ENCODE results near the gene AZI2.

DNA sequence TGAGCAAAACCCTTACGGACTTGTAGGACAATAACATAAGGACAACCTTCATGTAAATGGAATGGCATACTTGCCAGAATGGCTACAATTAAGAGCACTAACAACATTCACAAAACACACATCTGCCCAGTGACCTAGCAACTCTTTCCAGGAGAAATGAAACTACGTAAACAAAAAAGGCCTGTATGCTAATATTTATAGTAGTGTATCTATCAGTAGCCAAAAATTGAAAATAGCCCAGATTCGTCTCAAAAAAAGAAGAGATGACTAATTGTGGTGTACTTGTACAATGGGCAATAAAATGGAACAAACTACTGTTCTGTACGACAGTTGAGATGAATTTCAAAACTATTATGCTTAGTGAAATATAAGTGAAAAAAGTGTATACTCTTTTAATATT, 68.9 kb downstream of the AZI2 start:
- TF ChIP-seq, protein P1, sequence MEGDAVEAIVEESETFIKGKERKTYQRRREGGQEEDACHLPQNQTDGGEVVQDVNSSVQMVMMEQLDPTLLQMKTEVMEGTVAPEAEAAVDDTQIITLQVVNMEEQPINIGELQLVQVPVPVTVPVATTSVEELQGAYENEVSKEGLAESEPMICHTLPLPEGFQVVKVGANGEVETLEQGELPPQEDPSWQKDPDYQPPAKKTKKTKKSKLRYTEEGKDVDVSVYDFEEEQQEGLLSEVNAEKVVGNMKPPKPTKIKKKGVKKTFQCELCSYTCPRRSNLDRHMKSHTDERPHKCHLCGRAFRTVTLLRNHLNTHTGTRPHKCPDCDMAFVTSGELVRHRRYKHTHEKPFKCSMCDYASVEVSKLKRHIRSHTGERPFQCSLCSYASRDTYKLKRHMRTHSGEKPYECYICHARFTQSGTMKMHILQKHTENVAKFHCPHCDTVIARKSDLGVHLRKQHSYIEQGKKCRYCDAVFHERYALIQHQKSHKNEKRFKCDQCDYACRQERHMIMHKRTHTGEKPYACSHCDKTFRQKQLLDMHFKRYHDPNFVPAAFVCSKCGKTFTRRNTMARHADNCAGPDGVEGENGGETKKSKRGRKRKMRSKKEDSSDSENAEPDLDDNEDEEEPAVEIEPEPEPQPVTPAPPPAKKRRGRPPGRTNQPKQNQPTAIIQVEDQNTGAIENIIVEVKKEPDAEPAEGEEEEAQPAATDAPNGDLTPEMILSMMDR (IDR thresholded peaks at IDR 0.05) = no peak
- TF ChIP-seq EZH2 (IDR thresholded peaks at IDR 0.05) = no peak
